H9 (cell line): Measurements from ENCODE around the gene HES3. TPM values are rescaled to one million over a fixed set of nuclear protein-coding genes. Genes with fewer than 3 reads are reported as not detected.

ENCODE experiments used
- DNase-seq: peaks from one replicate; pipeline ENCODE4 v3.0.0-alpha.2; 2017
- H2AFZ ChIP-seq: one replicate; pipeline ENCODE4 v1.6.1; 2013; ENCODE audit warnings: mild to moderate bottlenecking, low read length, control low read depth, moderate library complexity
- H2AK5ac ChIP-seq: 2 replicates; pipeline ENCODE4 v1.6.1; 2013; ENCODE audit warnings: low read length, control low read depth, mixed read lengths; ENCODE audit not compliant: insufficient read length
- H2BK120ac ChIP-seq: one replicate; pipeline ENCODE4 v1.6.1; 2013; ENCODE audit warnings: low read depth, mild to moderate bottlenecking, low read length, control low read depth, inconsistent platforms; ENCODE audit not compliant: poor library complexity, severe bottlenecking
- H2BK12ac ChIP-seq: 2 replicates; pipeline ENCODE4 v1.6.1; 2013; ENCODE audit warnings: low read length, control low read depth, mixed read lengths, low read depth; ENCODE audit not compliant: insufficient read length
- H2BK15ac ChIP-seq: 2 replicates; pipeline ENCODE4 v1.6.1; 2013; ENCODE audit warnings: low read depth, low read length, control low read depth
- H2BK20ac ChIP-seq: one replicate; pipeline ENCODE4 v1.6.1; 2013; ENCODE audit warnings: low read depth, mild to moderate bottlenecking, low read length, control low read depth, inconsistent platforms; ENCODE audit not compliant: poor library complexity, severe bottlenecking
- H2BK5ac ChIP-seq: 2 replicates; pipeline ENCODE4 v1.6.1; 2013; ENCODE audit warnings: low read length, control low read depth, mixed read lengths; ENCODE audit not compliant: insufficient read length
- H3K14ac ChIP-seq: 2 replicates; pipeline ENCODE4 v1.6.1; 2013; ENCODE audit warnings: low read length, control low read depth; ENCODE audit not compliant: insufficient read depth
- H3K18ac ChIP-seq: 2 replicates; pipeline ENCODE4 v1.6.1; 2013; ENCODE audit warnings: low read depth, mild to moderate bottlenecking, mixed read lengths, low read length, control low read depth; ENCODE audit not compliant: insufficient read length
- H3K23ac ChIP-seq: 2 replicates; pipeline ENCODE4 v1.6.1; 2013; ENCODE audit warnings: low read length, control low read depth, mixed read lengths, low read depth; ENCODE audit not compliant: insufficient read length
- H3K23me2 ChIP-seq: 2 replicates; pipeline ENCODE4 v1.6.1; 2013; ENCODE audit warnings: low read depth, mild to moderate bottlenecking, mixed read lengths, low read length, control low read depth; ENCODE audit not compliant: insufficient read length, poor library complexity, severe bottlenecking
- H3K27ac ChIP-seq: 2 replicates; pipeline ENCODE4 v1.5.1; 2013; ENCODE audit warnings: low read length, control low read depth, mixed read lengths, low read depth; ENCODE audit not compliant: insufficient read length
- H3K27me3 ChIP-seq: 2 replicates; pipeline ENCODE4 v1.6.1; 2013; ENCODE audit warnings: low read length, control low read depth, inconsistent platforms; ENCODE audit not compliant: insufficient read depth
- H3K4ac ChIP-seq: 2 replicates; pipeline ENCODE4 v1.6.1; 2013; ENCODE audit warnings: low read depth, mild to moderate bottlenecking, control low read depth, inconsistent platforms, low read length, moderate library complexity
- H3K4me1 ChIP-seq: 2 replicates; pipeline ENCODE4 v1.6.1; 2013; ENCODE audit warnings: low read length, control low read depth, inconsistent platforms; ENCODE audit not compliant: insufficient read depth
- H3K4me2 ChIP-seq: 2 replicates; pipeline ENCODE4 v1.6.1; 2013; ENCODE audit warnings: low read length, control low read depth, mixed read lengths; ENCODE audit not compliant: insufficient read length, insufficient read depth
- H3K56ac ChIP-seq: 2 replicates; pipeline ENCODE4 v1.6.1; 2013; ENCODE audit warnings: low read depth, mild to moderate bottlenecking, mixed read lengths, low read length, control low read depth; ENCODE audit not compliant: insufficient read length
- H3K79me1 ChIP-seq: 2 replicates; pipeline ENCODE4 v1.6.1; 2013; ENCODE audit warnings: low read depth, mild to moderate bottlenecking, moderate library complexity, low read length, control low read depth, inconsistent platforms; ENCODE audit not compliant: insufficient read depth, poor library complexity, severe bottlenecking
- H3K79me2 ChIP-seq: 2 replicates; pipeline ENCODE4 v1.6.1; 2013; ENCODE audit warnings: low read length, control low read depth, inconsistent platforms; ENCODE audit not compliant: insufficient read depth
- H3K9ac ChIP-seq: 2 replicates; pipeline ENCODE4 v1.6.1; 2013; ENCODE audit warnings: low read length, control low read depth, mixed read lengths; ENCODE audit not compliant: insufficient read length; ENCODE audit errors: extremely low read depth
- H3K9me3 ChIP-seq: one replicate; pipeline ENCODE4 v1.6.1; 2013; ENCODE audit warnings: low read depth, low read length, inconsistent platforms; ENCODE audit not compliant: control insufficient read depth
- H3T11ph ChIP-seq: one replicate; pipeline ENCODE4 v1.6.1; 2013; ENCODE audit warnings: mild to moderate bottlenecking, low read length, control low read depth, inconsistent platforms
- H4K20me1 ChIP-seq: one replicate; pipeline ENCODE4 v1.6.1; 2013; ENCODE audit not compliant: control insufficient read depth, insufficient read length, insufficient read depth
- H4K5ac ChIP-seq: 2 replicates; pipeline ENCODE4 v1.6.1; 2013; ENCODE audit warnings: low read depth, mild to moderate bottlenecking, mixed read lengths, low read length, control low read depth; ENCODE audit not compliant: insufficient read length
- H4K8ac ChIP-seq: replicated peaks from 2 replicates; pipeline ENCODE4 v1.6.1; 2013; ENCODE audit warnings: low read length, control low read depth, mixed read lengths, low read depth; ENCODE audit not compliant: insufficient read length
- H4K91ac ChIP-seq: 2 replicates; pipeline ENCODE4 v1.6.1; 2013; ENCODE audit warnings: low read depth, mild to moderate bottlenecking, moderate library complexity, mixed read lengths, low read length, control low read depth; ENCODE audit not compliant: insufficient read length
- H3K27ac Mint-ChIP-seq, 3 experiments: 2 replicates in 2 of 3; 3 replicates in 1 of 3; pipeline ENCODE4 v1.8.0; 2020 to 2021; ENCODE audit warnings: mixed read lengths in 3 of 3, mild to moderate bottlenecking in 1 of 3, moderate library complexity in 1 of 3
- H3K27me3 Mint-ChIP-seq: 2 replicates; pipeline ENCODE4 v1.8.0; 2021; ENCODE audit warnings: low read depth, mild to moderate bottlenecking, moderate library complexity, mixed read lengths
- H3K36me3 Mint-ChIP-seq, 3 experiments: 2 replicates in 2 of 3; 3 replicates in 1 of 3; pipeline ENCODE4 v1.8.0; 2020 to 2021; ENCODE audit warnings: low read depth in 3 of 3, mixed read lengths in 3 of 3; ENCODE audit not compliant: insufficient read depth in 1 of 3
- H3K4me1 Mint-ChIP-seq, 2 experiments: 2 replicates each; pipeline ENCODE4 v1.8.0; 2020; ENCODE audit warnings: mixed read lengths in 2 of 2
- H3K4me3 Mint-ChIP-seq, 2 experiments: 2 replicates in 1 of 2; 3 replicates in 1 of 2; pipeline ENCODE4 v1.8.0; 2020 to 2021; ENCODE audit warnings: mild to moderate bottlenecking in 2 of 2, mixed read lengths in 2 of 2, moderate library complexity in 1 of 2
- H3K9me3 Mint-ChIP-seq, 2 experiments: 2 replicates in 1 of 2; 3 replicates in 1 of 2; pipeline ENCODE4 v1.8.0; 2020; ENCODE audit warnings: mild to moderate bottlenecking in 2 of 2, mixed read lengths in 2 of 2, moderate library complexity in 1 of 2
- CTCF ChIP-seq: fragments of 200-600 bp; sonication (generic); conservative IDR thresholded peaks from 3 replicates; pipeline ENCODE4 v1.8.0; 2021; ENCODE audit warnings: antibody characterized with exemption, mild to moderate bottlenecking
- WGBS: extraction: QIAGEN DNeasy Blood & Tissue Kit; methylation state at CpG from one replicate; pipeline ENCODE4 v1.1.7; 2013; ENCODE audit warnings: missing lambda C conversion rate, low lambda C conversion rate, mixed read lengths; ENCODE audit not compliant: insufficient read length; ENCODE audit errors: extremely low coverage; 5-methylcytosine and 5-hydroxymethylcytosine counted together
- total RNA-seq: library from RNA; stranded (reverse); gene quantifications from 2 replicates; pipeline ENCODE4 v1.2.1, GENCODE V29; 2021

HES3 gene
- total RNA-seq, 1 experiment from 2014 or later: 89.9 TPM

GRCh38 chr1:6246497-6247467 lies 2.8 kb downstream of the HES3 start:
- Histone ChIP-seq H3T11ph (no peak overlapping the region), H3K23me2 (peaks cover 23% of the 10 kb centered on the region), H4K5ac (no peak overlapping the region), H2BK12ac (no peak overlapping the region), H2AFZ (no peak overlapping the region), H2BK120ac (no peak overlapping the region), H3K18ac (no peak overlapping the region), H2BK15ac (no peak overlapping the region), H3K27me3 (peaks cover 18% of the 10 kb centered on the region; the same call in 1 of the 2 replicates), H3K4ac (no peak overlapping the region), H3K79me1 (no peaks in the 10 kb centered on the region), H2BK20ac (no peak overlapping the region), H4K8ac (no peak overlapping the region), H4K91ac (no peak overlapping the region), H3K79me2 (no peaks in the 10 kb centered on the region), H2BK5ac (no peak overlapping the region), H3K4me1 (peaks cover 2% of the 10 kb centered on the region; the same call in 1 of the 2 replicates), H2AK5ac (no peak overlapping the region), H3K4me2 (peak overlapping the region; percentile 48), H3K9me3 (no peaks in the 10 kb centered on the region), H3K27ac (no peak overlapping the region), H3K56ac (no peak overlapping the region), H3K9ac (no peak overlapping the region), H3K14ac (no peak overlapping the region), H4K20me1 (no peaks in the 10 kb centered on the region), H3K23ac (no peak overlapping the region)
- peaks cover 26 to 27% of the 10 kb centered on the region in 2 experiments for H3K4me1 Mint-ChIP-seq
- no peaks in the 10 kb centered on the region for H3K9me3 Mint-ChIP-seq
- H3K4me3 Mint-ChIP-seq: peak overlapping the region; percentile 78 to 83
- DNase-seq: peak; percentile 94
- H3K27ac Mint-ChIP-seq: peak overlapping the region in 1 of 3 experiments; percentile 76; a peak in 2 of 7 replicates
- H3K27me3 Mint-ChIP-seq: peaks cover 53% of the 10 kb centered on the region
- WGBS: no CpG with 5 or more reads among the region's 30 CpGs
- no peaks in the 10 kb centered on the region for H3K36me3 Mint-ChIP-seq
- peak; percentile 94 for TF ChIP-seq CTCF
